GM19328 (cell line): ENCODE data around the gene NRP2.

Experiments
- ATAC-seq: cut with Tn5 transposase; IDR thresholded peaks from one replicate; pipeline ENCODE4 v1.9.1; 2021; ENCODE audit warnings: mild to moderate bottlenecking, moderate library complexity; ENCODE audit not compliant: unreplicated experiment

NRP2 gene

GRCh38 chr2:205800224-205800623 is 117.9 kb downstream of the NRP2 start:
- ATAC-seq = no peak

- ATAC-seq = no peak
These were observed 118.5 kb downstream of the NRP2 start for GRCh38 chr2:205800773-205801172.

GRCh38 chr2:205802065-205802464 is 119.8 kb downstream of the NRP2 start:
- no peak for ATAC-seq

- ATAC-seq = no peak
These were observed 120.6 kb downstream of the NRP2 start for GRCh38 chr2:205802941-205803340.

- no peak for ATAC-seq
These were observed 121.2 kb downstream of the NRP2 start for GRCh38 chr2:205803500-205803899.

- no peak for ATAC-seq
These were observed 122.8 kb downstream of the NRP2 start for GRCh38 chr2:205805136-205805535.

- ATAC-seq = no peak
These were observed 124.0 kb downstream of the NRP2 start for GRCh38 chr2:205806143-205806905.

GRCh38 chr2:205807229-205807628 is 124.9 kb downstream of the NRP2 start:
- no peak for ATAC-seq

- no peak for ATAC-seq
These were observed 125.5 kb downstream of the NRP2 start for GRCh38 chr2:205807758-205808157.

- no peak for ATAC-seq
These were observed 126.3 kb downstream of the NRP2 start for GRCh38 chr2:205808486-205809121.

- ATAC-seq = no peak
These were observed 129.1 kb downstream of the NRP2 start for GRCh38 chr2:205811387-205811786.

- no peak for ATAC-seq
These were observed 131.7 kb downstream of the NRP2 start for GRCh38 chr2:205814039-205814364.

GRCh38 chr2:205815673-205816072 is 133.4 kb downstream of the NRP2 start:
- ATAC-seq = no peak

GRCh38 chr2:205816268-205816667 is 134.0 kb downstream of the NRP2 start:
- no peak for ATAC-seq

GRCh38 chr2:205822579-205822978 is 140.3 kb downstream of the NRP2 start:
- no peak for ATAC-seq

GRCh38 chr2:205827809-205828365 is 145.6 kb downstream of the NRP2 start:
- no peak for ATAC-seq

- no peak for ATAC-seq
These were observed 151.6 kb downstream of the NRP2 start for GRCh38 chr2:205833864-205834263.

GRCh38 chr2:205834796-205835195 is 152.5 kb downstream of the NRP2 start:
- ATAC-seq = no peak

GRCh38 chr2:205835251-205835791 is 153.0 kb downstream of the NRP2 start:
- ATAC-seq = no peak

- no peak for ATAC-seq
These were observed 153.6 kb downstream of the NRP2 start for GRCh38 chr2:205835923-205836322.

- no peak for ATAC-seq
These were observed 154.3 kb downstream of the NRP2 start for GRCh38 chr2:205836477-205837221.
